Osteocyte (in vitro differentiated cells): ENCODE results near the gene PRKN. TPM values are rescaled to one million over a fixed set of nuclear protein-coding genes. Genes with fewer than 3 reads are reported as not detected.

Source experiments
- DNase-seq: peaks from one replicate; pipeline ENCODE4 v3.0.0; 2021; ENCODE audit warnings: mixed read lengths; ENCODE audit not compliant: unreplicated experiment; ENCODE audit errors: extremely low spot score
- H3K27ac Mint-ChIP-seq: one replicate; pipeline ENCODE4 v1.8.0; 2021; ENCODE audit warnings: mild to moderate bottlenecking, mixed read lengths; ENCODE audit not compliant: unreplicated experiment
- H3K27me3 Mint-ChIP-seq: one replicate; pipeline ENCODE4 v1.8.0; 2021; ENCODE audit warnings: mixed read lengths; ENCODE audit not compliant: unreplicated experiment
- H3K36me3 Mint-ChIP-seq: one replicate; pipeline ENCODE4 v1.8.0; 2021; ENCODE audit warnings: mixed read lengths; ENCODE audit not compliant: unreplicated experiment
- H3K4me1 Mint-ChIP-seq: one replicate; pipeline ENCODE4 v1.8.0; 2021; ENCODE audit warnings: mixed read lengths; ENCODE audit not compliant: unreplicated experiment
- H3K4me3 Mint-ChIP-seq: one replicate; pipeline ENCODE4 v1.8.0; 2021; ENCODE audit warnings: mild to moderate bottlenecking, moderate library complexity, mixed read lengths; ENCODE audit not compliant: unreplicated experiment
- H3K9me3 Mint-ChIP-seq: one replicate; pipeline ENCODE4 v1.8.0; 2021; ENCODE audit warnings: mixed read lengths; ENCODE audit not compliant: unreplicated experiment
- CTCF ChIP-seq: fragments of 200-600 bp; sonication (generic); IDR thresholded peaks from 2 replicates; pipeline ENCODE4 v1.5.0; 2021; ENCODE audit warnings: antibody characterized with exemption, mild to moderate bottlenecking, moderate library complexity
- total RNA-seq: library from RNA; stranded (reverse); gene quantifications from 2 replicates; pipeline ENCODE4 v1.2.1, GENCODE V29; 2021

Gene PRKN
- total RNA-seq, 1 donor from 2014 or later, result 13.4 TPM

GRCh38 chr6:161359618-161359945 lies 1368.0 kb downstream of the PRKN start:
- peaks cover 6% of the 10 kb centered on the region for H3K36me3 Mint-ChIP-seq
- H3K4me1 Mint-ChIP-seq, result peaks cover 11% of the 10 kb centered on the region
- no peaks in the 10 kb centered on the region for H3K27me3 Mint-ChIP-seq
- no peak overlapping the region for H3K27ac Mint-ChIP-seq
- TF ChIP-seq CTCF, result no peak
- H3K9me3 Mint-ChIP-seq, result peaks cover 4% of the 10 kb centered on the region
- H3K4me3 Mint-ChIP-seq, result no peak overlapping the region
- no peak for DNase-seq

GRCh38 chr6:161356167-161356854 lies 1371.3 kb downstream of the PRKN start:
- Mint-ChIP-seq H3K36me3 (no peaks in the 10 kb centered on the region), H3K4me1 (peaks cover 11% of the 10 kb centered on the region), H3K9me3 (no peaks in the 10 kb centered on the region), H3K4me3 (no peak overlapping the region), H3K27ac (no peak overlapping the region), H3K27me3 (no peaks in the 10 kb centered on the region)
- peak; percentile 70 for DNase-seq
- no peak for TF ChIP-seq CTCF

- Mint-ChIP-seq H3K9me3 (no peaks in the 10 kb centered on the region), H3K27ac (no peak overlapping the region), H3K4me3 (no peak overlapping the region), H3K36me3 (no peaks in the 10 kb centered on the region), H3K4me1 (peaks cover 11% of the 10 kb centered on the region), H3K27me3 (no peaks in the 10 kb centered on the region)
- TF ChIP-seq CTCF, result no peak
- no peak for DNase-seq
Observed at GRCh38 chr6:161355696-161356095, 1371.9 kb downstream of the PRKN start.

GRCh38 chr6:161354956-161355355 lies 1372.6 kb downstream of the PRKN start:
- no peak for DNase-seq
- no peaks in the 10 kb centered on the region for H3K9me3 Mint-ChIP-seq

More at GRCh38 chr6:161354956-161355355, 1372.6 kb downstream of the PRKN start:
- H3K36me3 Mint-ChIP-seq, result no peaks in the 10 kb centered on the region
- peaks cover 10% of the 10 kb centered on the region for H3K4me1 Mint-ChIP-seq
- H3K27me3 Mint-ChIP-seq, result no peaks in the 10 kb centered on the region
- no peak for TF ChIP-seq CTCF
- H3K4me3 Mint-ChIP-seq, result no peak overlapping the region
- no peak overlapping the region for H3K27ac Mint-ChIP-seq
